Smooth muscle cell (in vitro differentiated cells): ENCODE data around the gene CHID1. TPM values are rescaled to one million over a fixed set of nuclear protein-coding genes. Genes with fewer than 3 reads are reported as not detected.

Source experiments
- DNase-seq: peaks from one replicate; lab custom pipeline; 2025; ENCODE audit not compliant: unreplicated experiment; lab: John Stamatoyannopoulos, UW
- H2AFZ ChIP-seq: fragments of 200-600 bp; sonication (generic); 2 replicates; pipeline ENCODE4 v1.6.0; 2016; ENCODE audit warnings: antibody characterized with exemption, low read depth, mild to moderate bottlenecking
- H3F3A ChIP-seq: fragments of 200-600 bp; sonication (generic); 2 replicates; pipeline ENCODE4 v1.6.0; 2017; ENCODE audit warnings: antibody characterized with exemption, low read depth
- H3K27ac ChIP-seq: fragments of 200-600 bp; sonication (generic); 2 replicates; pipeline ENCODE4 v1.5.1; 2016; ENCODE audit warnings: low read depth, mild to moderate bottlenecking
- H3K27me3 ChIP-seq: fragments of 200-600 bp; sonication (generic); 2 replicates; pipeline ENCODE4 v1.6.1; 2016; ENCODE audit warnings: low read depth, mild to moderate bottlenecking
- H3K36me3 ChIP-seq: fragments of 200-600 bp; sonication (generic); 2 replicates; pipeline ENCODE4 v1.5.1; 2016; ENCODE audit warnings: low read depth
- H3K4me1 ChIP-seq: fragments of 200-600 bp; sonication (generic); 2 replicates; pipeline ENCODE4 v1.5.1; 2016; ENCODE audit warnings: low read depth
- H3K4me2 ChIP-seq: fragments of 200-600 bp; sonication (generic); 2 replicates; pipeline ENCODE4 v1.6.0; 2016; ENCODE audit warnings: mild to moderate bottlenecking
- H3K4me3 ChIP-seq: fragments of 200-600 bp; sonication (generic); 2 replicates; pipeline ENCODE4 v1.5.1; 2016; ENCODE audit warnings: mild to moderate bottlenecking
- H3K79me2 ChIP-seq: fragments of 200-600 bp; sonication (generic); 2 replicates; pipeline ENCODE4 v1.6.0; 2016; ENCODE audit warnings: low read depth, mild to moderate bottlenecking
- H3K9ac ChIP-seq: fragments of 200-600 bp; sonication (generic); 2 replicates; pipeline ENCODE4 v1.6.0; 2016; ENCODE audit warnings: low read depth
- H3K9me3 ChIP-seq: fragments of 200-600 bp; sonication (generic); replicated peaks from 2 replicates; pipeline ENCODE4 v1.5.1; 2016; ENCODE audit warnings: low read depth
- H4K20me1 ChIP-seq: fragments of 200-600 bp; sonication (generic); 2 replicates; pipeline ENCODE4 v1.6.0; 2016; ENCODE audit warnings: low read depth
- WGBS: methylation state at CpG from one replicate; pipeline ENCODE4 v1.1.7; 2016; ENCODE audit warnings: low lambda C conversion rate; 5-methylcytosine and 5-hydroxymethylcytosine counted together
- polyA plus RNA-seq: library from polyadenylated mRNA; unstranded; fragments of >200 nt; fragmentation: Nextera tagmentation; extraction: Ambion mirVana; gene quantifications from 2 replicates; pipeline ENCODE4 v1.2.1, GENCODE V29; 2016
- total RNA-seq: library from RNA; depleted of rRNA; stranded (reverse); fragments of >200 nt; gene quantifications from 2 replicates; pipeline ENCODE4 v1.2.3, GENCODE V29; 2014
- TF ChIP-seq, protein P1 (sequence below): fragments of 200-600 bp; sonication (generic); IDR thresholded peaks from 2 replicates; pipeline ENCODE4 v1.5.1; 2017; ENCODE audit warnings: borderline replicate concordance, mild to moderate bottlenecking, antibody characterized with exemption; ENCODE audit not compliant: insufficient read depth, poor library complexity, severe bottlenecking

The CHID1 gene
- total and polyA plus RNA-seq, 2 experiments from 2014 or later = 54.3 to 181 TPM

DNA sequence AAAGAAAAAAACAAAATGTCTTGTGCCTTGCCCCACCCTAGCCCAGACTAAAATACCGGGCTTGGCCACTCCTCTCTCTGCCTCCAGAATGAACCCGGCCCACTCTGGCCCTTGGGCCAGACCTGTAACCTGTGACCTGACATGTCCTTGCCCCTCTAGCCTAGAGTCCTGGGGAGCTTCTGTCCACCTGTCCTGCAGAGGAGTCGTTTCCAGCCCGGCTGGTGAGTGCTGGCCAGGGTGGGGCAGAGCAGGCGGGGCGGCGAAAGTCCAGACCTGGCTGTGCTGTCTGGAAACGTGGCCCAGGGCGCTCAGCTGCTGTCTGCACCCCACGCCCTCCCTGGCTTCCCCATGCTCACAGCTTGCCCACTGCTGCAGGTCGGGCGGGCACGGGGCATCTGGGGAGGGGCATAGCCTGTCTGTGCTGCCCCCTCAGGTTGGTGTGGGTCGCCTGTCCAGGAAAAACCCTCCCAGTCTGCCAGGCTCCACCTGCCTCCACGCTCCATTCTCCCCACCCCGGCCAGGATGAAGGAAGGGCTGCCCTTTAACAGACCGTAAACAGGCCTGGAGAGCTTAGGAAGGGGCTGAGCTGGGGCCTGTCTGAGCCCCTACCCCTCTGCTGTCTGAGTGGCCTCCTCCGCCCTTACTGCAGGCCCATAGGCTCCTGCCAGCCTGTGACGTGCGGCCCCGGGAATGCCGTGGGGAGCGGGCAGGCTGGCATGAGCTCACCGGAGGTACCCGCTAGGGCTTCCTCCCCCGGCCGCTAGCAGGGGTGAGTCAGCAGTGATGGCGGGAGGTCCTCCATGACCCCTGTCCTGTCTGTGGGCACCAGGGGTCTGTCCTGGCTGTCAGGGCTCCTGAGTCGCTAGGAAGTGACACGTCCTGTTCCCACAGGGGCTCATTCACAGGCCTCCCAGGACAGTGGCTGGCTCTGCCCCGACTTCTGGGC is 76.0 kb downstream of the CHID1 start:
- peak overlapping the region; percentile 73 for H3K4me3 ChIP-seq
- peaks cover 74% of the 10 kb centered on the region for H4K20me1 ChIP-seq
- H3K4me1 ChIP-seq = peaks cover 28% of the 10 kb centered on the region
- H3K36me3 ChIP-seq = no peaks in the 10 kb centered on the region
- H3K4me2 ChIP-seq = peak overlapping the region; percentile 97
- H3K79me2 ChIP-seq = peaks cover 28% of the 10 kb centered on the region
- H3K27ac ChIP-seq = peak overlapping the region; percentile 90
- no peak overlapping the region for H2AFZ ChIP-seq
- 63% methylated on average over 30 of the region's 31 CpGs for WGBS
- H3K27me3 ChIP-seq = peaks cover 17% of the 10 kb centered on the region
- TF ChIP-seq, protein P1, sequence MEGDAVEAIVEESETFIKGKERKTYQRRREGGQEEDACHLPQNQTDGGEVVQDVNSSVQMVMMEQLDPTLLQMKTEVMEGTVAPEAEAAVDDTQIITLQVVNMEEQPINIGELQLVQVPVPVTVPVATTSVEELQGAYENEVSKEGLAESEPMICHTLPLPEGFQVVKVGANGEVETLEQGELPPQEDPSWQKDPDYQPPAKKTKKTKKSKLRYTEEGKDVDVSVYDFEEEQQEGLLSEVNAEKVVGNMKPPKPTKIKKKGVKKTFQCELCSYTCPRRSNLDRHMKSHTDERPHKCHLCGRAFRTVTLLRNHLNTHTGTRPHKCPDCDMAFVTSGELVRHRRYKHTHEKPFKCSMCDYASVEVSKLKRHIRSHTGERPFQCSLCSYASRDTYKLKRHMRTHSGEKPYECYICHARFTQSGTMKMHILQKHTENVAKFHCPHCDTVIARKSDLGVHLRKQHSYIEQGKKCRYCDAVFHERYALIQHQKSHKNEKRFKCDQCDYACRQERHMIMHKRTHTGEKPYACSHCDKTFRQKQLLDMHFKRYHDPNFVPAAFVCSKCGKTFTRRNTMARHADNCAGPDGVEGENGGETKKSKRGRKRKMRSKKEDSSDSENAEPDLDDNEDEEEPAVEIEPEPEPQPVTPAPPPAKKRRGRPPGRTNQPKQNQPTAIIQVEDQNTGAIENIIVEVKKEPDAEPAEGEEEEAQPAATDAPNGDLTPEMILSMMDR = no peak
- peak overlapping the region; percentile 65 for H3K9ac ChIP-seq
- DNase-seq = no peak
- H3K9me3 ChIP-seq = no peaks in the 10 kb centered on the region
- peaks cover 15% of the 10 kb centered on the region for H3F3A ChIP-seq

GRCh38 chr11:833849-834311 is 76.7 kb downstream of the CHID1 start:
- 36% methylated on average over 9 of the region's 9 CpGs for WGBS
- H3K4me3 ChIP-seq = peak overlapping the region; percentile 73
- H3K9ac ChIP-seq = peak overlapping the region; percentile 92
- no peaks in the 10 kb centered on the region for H3K9me3 ChIP-seq
- H3K36me3 ChIP-seq = no peaks in the 10 kb centered on the region
- peak overlapping the region; percentile 97 for H3K4me2 ChIP-seq
- peaks cover 18% of the 10 kb centered on the region for H3F3A ChIP-seq
- H4K20me1 ChIP-seq = peaks cover 74% of the 10 kb centered on the region
- peak overlapping the region; percentile 90 for H3K27ac ChIP-seq
- H3K4me1 ChIP-seq = peaks cover 35% of the 10 kb centered on the region
- no peak overlapping the region for H2AFZ ChIP-seq
- TF ChIP-seq, protein P1 = no peak
- peaks cover 25% of the 10 kb centered on the region for H3K27me3 ChIP-seq
- peaks cover 28% of the 10 kb centered on the region for H3K79me2 ChIP-seq
- no peak for DNase-seq

DNA sequence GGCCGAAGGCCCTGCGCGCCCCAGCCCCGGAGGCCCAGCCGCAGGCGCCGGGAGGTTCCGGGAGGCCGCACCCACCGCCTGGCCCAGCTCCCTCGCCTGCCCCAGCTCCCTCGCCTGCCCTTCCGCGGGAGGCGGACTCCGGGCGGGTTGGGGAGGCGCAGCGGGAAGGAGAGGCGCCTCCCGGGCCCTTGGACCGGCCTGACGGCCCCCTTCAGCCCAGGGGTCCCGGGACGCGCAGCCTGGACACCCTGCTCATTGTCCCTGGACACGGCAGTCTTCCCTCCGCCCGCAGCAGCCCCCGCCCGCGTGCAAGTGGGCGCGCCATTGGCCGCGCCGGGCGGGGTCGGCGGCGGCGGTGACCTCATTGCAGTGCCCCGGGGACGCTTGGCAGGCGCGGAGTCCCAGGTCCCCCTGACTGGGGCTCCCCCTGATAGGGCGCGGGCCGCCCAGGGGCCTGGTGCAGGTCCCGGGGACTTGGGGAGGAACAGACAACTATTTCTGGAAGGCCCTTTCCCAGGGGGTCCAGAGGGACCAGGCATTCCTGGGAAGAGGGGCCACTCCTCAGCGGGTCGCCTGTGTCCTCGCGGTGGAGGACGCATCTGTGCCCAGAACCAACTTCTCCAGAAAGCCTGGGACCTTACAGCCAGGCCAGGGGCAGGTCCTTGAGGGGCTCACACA is 77.4 kb downstream of the CHID1 start:
- WGBS = under 1% methylated on average over 33 of the region's 55 CpGs
- Histone ChIP-seq H4K20me1 (peaks cover 74% of the 10 kb centered on the region), H3K79me2 (peaks cover 28% of the 10 kb centered on the region)

More for the DNA sequence above, 77.4 kb downstream of the CHID1 start:
- Histone ChIP-seq H3K4me3 (peak overlapping the region; percentile 73), H3K9ac (peak overlapping the region; percentile 92), H3K4me1 (peaks cover 38% of the 10 kb centered on the region), H3K27me3 (peaks cover 31% of the 10 kb centered on the region), H3K27ac (peak overlapping the region; percentile 90), H3K9me3 (no peaks in the 10 kb centered on the region), H2AFZ (no peak overlapping the region), H3F3A (peaks cover 18% of the 10 kb centered on the region), H3K4me2 (peak overlapping the region; percentile 97), H3K36me3 (no peaks in the 10 kb centered on the region)
- DNase-seq = peak; percentile 71
- TF ChIP-seq, protein P1 = no peak
